SK-N-SH (cell line): Measurements from ENCODE around the gene MARCHF10. TPM values are rescaled to one million over a fixed set of nuclear protein-coding genes. Genes with fewer than 3 reads are reported as not detected.

ENCODE experiments used
- CTCF ChIA-PET: fragments of 300-600, 350-600 bp; formaldehyde crosslinking; extraction: SDS; loops from one replicate; lab custom pipeline; 2021; lab: Yijun Ruan, JAX
- POLR2A ChIA-PET: fragments of 350-600 bp; sonication (Branson Sonifier 250); formaldehyde crosslinking; extraction: SDS; loops from one replicate; lab custom pipeline; 2020; ENCODE audit warnings: antibody characterized with exemption, inconsistent platforms; lab: Yijun Ruan, JAX
- DNase-seq: peaks from one replicate; pipeline ENCODE4 v3.0.0; 2012
- H2AFZ ChIP-seq: fragments of 200-600 bp; sonication (generic); 2 replicates; pipeline ENCODE4 v1.8.1; 2016; ENCODE audit warnings: antibody characterized with exemption, mild to moderate bottlenecking, low read depth
- H3F3A ChIP-seq: fragments of 200-600 bp; sonication (generic); replicated peaks from 2 replicates; pipeline ENCODE3; 2016; ENCODE audit warnings: antibody characterized with exemption, mild to moderate bottlenecking; ENCODE audit not compliant: insufficient read depth
- H3K27ac ChIP-seq, 2 experiments: fragments of 200-500 bp in 1 of 2; fragments of 200-600 bp in 1 of 2; sonication (Bioruptor generic) in 1 of 2; sonication (generic), shearing (Covaris generic) in 1 of 2; 2 replicates each; pipeline versions ENCODE4 v1.5.1 to v1.6.1; 2014 to 2016; ENCODE audit warnings: low read depth in 2 of 2, inconsistent platforms in 1 of 2, low read length in 1 of 2, mild to moderate bottlenecking in 1 of 2, mixed read lengths in 1 of 2
- H3K27me3 ChIP-seq: fragments of 200-600 bp; sonication (generic), shearing (Covaris generic); 2 replicates; pipeline ENCODE4 v1.6.1; 2016; ENCODE audit warnings: mixed run types; ENCODE audit not compliant: insufficient read depth
- H3K36me3 ChIP-seq, 2 experiments: fragments of 200-500 bp in 1 of 2; fragments of 200-600 bp in 1 of 2; sonication (Bioruptor generic) in 1 of 2; sonication (generic) in 1 of 2; replicated peaks in 1 of 2; 2 replicates each; pipeline versions ENCODE3 to v1.5.1; 2014 to 2016; ENCODE audit warnings: low read length in 1 of 2, mild to moderate bottlenecking in 1 of 2; ENCODE audit not compliant: insufficient read depth in 2 of 2, control insufficient read depth in 1 of 2
- H3K4me1 ChIP-seq, 2 experiments: fragments of 200-500 bp in 1 of 2; fragments of 200-600 bp in 1 of 2; sonication (Bioruptor generic) in 1 of 2; sonication (generic), shearing (Covaris generic) in 1 of 2; 2 replicates each; pipeline versions ENCODE4 v1.5.1 to v1.6.1; 2014 to 2016; ENCODE audit warnings: low read depth in 1 of 2, low read length in 1 of 2, mixed run types in 1 of 2; ENCODE audit not compliant: insufficient read depth in 2 of 2, control insufficient read depth in 1 of 2
- H3K4me2 ChIP-seq: fragments of 200-600 bp; sonication (generic), shearing (Covaris generic); 2 replicates; pipeline ENCODE4 v1.6.1; 2017; ENCODE audit warnings: mixed run types
- H3K4me3 ChIP-seq, 2 experiments: fragments of 200-500 bp in 1 of 2; fragments of 200-600 bp in 1 of 2; sonication (Bioruptor generic) in 1 of 2; sonication (generic), shearing (Covaris generic) in 1 of 2; 2 replicates each; pipeline versions ENCODE4 v1.5.1 to v1.8.1; 2014 to 2016; ENCODE audit warnings: low read depth in 2 of 2, inconsistent platforms in 1 of 2, low read length in 1 of 2, mild to moderate bottlenecking in 1 of 2, mixed read lengths in 1 of 2, moderate library complexity in 1 of 2
- H3K79me2 ChIP-seq: fragments of 200-600 bp; sonication (generic); 2 replicates; pipeline ENCODE4 v1.8.1; 2017; ENCODE audit warnings: mild to moderate bottlenecking; ENCODE audit not compliant: insufficient read depth
- H3K9ac ChIP-seq: fragments of 200-600 bp; sonication (generic); 2 replicates; pipeline ENCODE4 v1.6.1; 2017; ENCODE audit warnings: mixed run types
- H3K9me2 ChIP-seq: fragments of 200-600 bp; sonication (generic); 2 replicates; pipeline ENCODE4 v1.6.1; 2017; ENCODE audit warnings: mixed run types
- H3K9me3 ChIP-seq: fragments of 200-600 bp; sonication (generic); 2 replicates; pipeline ENCODE4 v1.6.1; 2017; ENCODE audit warnings: mixed run types, mild to moderate bottlenecking, moderate library complexity
- H4K20me1 ChIP-seq: fragments of 200-600 bp; sonication (generic); 2 replicates; pipeline ENCODE4 v1.6.1; 2017; ENCODE audit warnings: mild to moderate bottlenecking, mixed run types; ENCODE audit not compliant: insufficient read depth
- CHD2 ChIP-seq: fragments of 150-350 bp; IDR thresholded peaks from 2 replicates; pipeline ENCODE4 v1.6.1; 2018; ENCODE audit warnings: low read length; ENCODE audit not compliant: partially characterized antibody
- EP300 ChIP-seq, 2 experiments: IDR thresholded peaks; 2 replicates each; pipeline versions ENCODE4 v1.4.0 to v1.6.1; 2012; ENCODE audit warnings: borderline replicate concordance in 1 of 2, low read depth in 1 of 2, low read length in 1 of 2
- EZH2phosphoT487 ChIP-seq: fragments of 200-600 bp; sonication (generic); IDR thresholded peaks from 2 replicates; pipeline ENCODE4 v1.6.1; 2017; ENCODE audit warnings: low read depth, mixed run types, mild to moderate bottlenecking, antibody characterized with exemption, moderate library complexity, borderline replicate concordance
- FOSL2 ChIP-seq: IDR thresholded peaks from 2 replicates; pipeline ENCODE4 v1.4.0; 2012; ENCODE audit warnings: low read depth, mild to moderate bottlenecking, moderate library complexity, borderline replicate concordance
- FOXJ3 ChIP-seq: sonication (generic); formaldehyde crosslinking; IDR thresholded peaks from 2 replicates; pipeline ENCODE4 v1.5.1; 2020; ENCODE audit warnings: mild to moderate bottlenecking, missing genetic modification reagents
- FOXM1 ChIP-seq: IDR thresholded peaks from 2 replicates; pipeline ENCODE4 v1.4.0; 2012; ENCODE audit warnings: low read depth, mild to moderate bottlenecking
- GABPA ChIP-seq: IDR thresholded peaks from 2 replicates; pipeline ENCODE4 v1.4.0; 2012; ENCODE audit warnings: low read depth, mild to moderate bottlenecking
- GATA2 ChIP-seq: sonication (generic); formaldehyde crosslinking; IDR thresholded peaks from 2 replicates; pipeline ENCODE4 v1.5.0; 2020; ENCODE audit warnings: mild to moderate bottlenecking, missing genetic modification reagents
- JUND ChIP-seq: IDR thresholded peaks from 2 replicates; pipeline ENCODE4 v1.4.0; 2012
- MEF2A ChIP-seq: IDR thresholded peaks from 2 replicates; pipeline ENCODE4 v1.4.0; 2012; ENCODE audit warnings: low read depth, borderline replicate concordance
- MXI1 ChIP-seq: IDR thresholded peaks from 2 replicates; pipeline ENCODE4 v1.6.1; 2012; ENCODE audit warnings: mild to moderate bottlenecking, low read depth, low read length, improper control_type of control experiment
- NFIC ChIP-seq: IDR thresholded peaks from 2 replicates; pipeline ENCODE4 v1.4.0; 2012; ENCODE audit warnings: borderline replicate concordance
- NRF1 ChIP-seq: IDR thresholded peaks from 2 replicates; pipeline ENCODE4 v1.6.1; 2012; ENCODE audit warnings: low read depth, mild to moderate bottlenecking, low read length
- PBX3 ChIP-seq: IDR thresholded peaks from 2 replicates; pipeline ENCODE4; 2012
- POLR2AphosphoS5 ChIP-seq: IDR thresholded peaks from 2 replicates; pipeline ENCODE4 v1.6.1; 2012; ENCODE audit warnings: low read depth, low read length
- RAD21 ChIP-seq: IDR thresholded peaks from 2 replicates; pipeline ENCODE4 v1.6.1; 2012; ENCODE audit warnings: mild to moderate bottlenecking, low read length
- RXRA ChIP-seq: IDR thresholded peaks from 2 replicates; pipeline ENCODE4 v1.4.0; 2012; ENCODE audit warnings: low read depth, mild to moderate bottlenecking, borderline replicate concordance
- SIN3A ChIP-seq: IDR thresholded peaks from 2 replicates; pipeline ENCODE4 v1.6.1; 2012; ENCODE audit warnings: low read depth, mild to moderate bottlenecking, low read length, moderate library complexity, borderline replicate concordance
- SMC3 ChIP-seq: IDR thresholded peaks from 2 replicates; pipeline ENCODE4 v1.6.1; 2012; ENCODE audit warnings: low read depth, low read length, improper control_type of control experiment
- TAF1 ChIP-seq: IDR thresholded peaks from 2 replicates; pipeline ENCODE4 v1.6.1; 2012; ENCODE audit warnings: low read depth, mild to moderate bottlenecking, low read length, moderate library complexity, borderline replicate concordance
- TEAD4 ChIP-seq: IDR thresholded peaks from 2 replicates; pipeline ENCODE4 v1.4.0; 2012; ENCODE audit warnings: mild to moderate bottlenecking, borderline replicate concordance; ENCODE audit not compliant: insufficient read depth
- YY1 ChIP-seq: IDR thresholded peaks from 2 replicates; pipeline ENCODE4 v1.4.0; 2012; ENCODE audit warnings: low read depth, mild to moderate bottlenecking
- ZBTB33 ChIP-seq: IDR thresholded peaks from 2 replicates; pipeline ENCODE4 v1.4.0; 2012; ENCODE audit warnings: low read depth, borderline replicate concordance
- WGBS: methylation state at CpG from one replicate; pipeline ENCODE4 v1.1.6; 2017; ENCODE audit warnings: low lambda C conversion rate; 5-methylcytosine and 5-hydroxymethylcytosine counted together
- polyA plus RNA-seq, 3 experiments: library from polyadenylated mRNA; depleted of rRNA; stranded (reverse); fragments of >200 nt; gene quantifications; 2 replicates each; pipeline ENCODE4 v1.2.3, GENCODE V29; 2012

Gene MARCHF10
- polyA plus RNA-seq, 1 of the 3 experiments (the other 2 are of a cell fraction): 0.16 TPM

GRCh38 chr17:62717889-62718288, 90.2 kb downstream of the MARCHF10 start:
- ChIA-PET POLR2A (no interaction called here), CTCF (interaction anchor here (5.4 kb wide), 1 partner anchor 13 kb away, joined by 24 read pairs; no protein-coding TSS in a partner anchor)
- H3K9me3 ChIP-seq: 0 out of 2 replicates have a peak, but pooled peaks cover 5% of the 10 kb centered on the region
- peak overlapping the region; percentile 68 to 78; a peak in 2 of 4 replicates for H3K27ac ChIP-seq
- H3K9ac ChIP-seq: no peak overlapping the region
- no peaks in the 10 kb centered on the region for H3K9me2 ChIP-seq
- H3K36me3 ChIP-seq: peaks cover 0 to 7% of the 10 kb centered on the region in 2 experiments
- DNase-seq: no peak
- WGBS: 92% methylated on average over 8 of the region's 8 CpGs
- H3F3A ChIP-seq: peaks cover 6% of the 10 kb centered on the region
- TF ChIP-seq GABPA (no peak), RXRA (no peak), TEAD4 (no peak), SIN3A (no peak), EZH2phosphoT487 (no peak), CHD2 (no peak), FOXJ3 (CRISPR knock-in tag) (no peak), MXI1 (no peak), ZBTB33 (no peak), PBX3 (no peak), NFIC (no peak), FOSL2 (no peak), GATA2 (CRISPR knock-in tag) (no peak), NRF1 (no peak), TAF1 (no peak)
- no peaks in the 10 kb centered on the region for H3K27me3 ChIP-seq
- H3K4me1 ChIP-seq: peaks cover 4 to 11% of the 10 kb centered on the region in 2 experiments; a peak in 3 of 4 replicates
- H2AFZ ChIP-seq: no peak overlapping the region
- no peak overlapping the region for H3K4me3 ChIP-seq
- 0 out of 2 replicates have a peak overlapping the region, but pooled peaks have one; percentile 28 for H3K4me2 ChIP-seq
- H3K79me2 ChIP-seq: no peaks in the 10 kb centered on the region
- no peaks in the 10 kb centered on the region for H4K20me1 ChIP-seq

GRCh38 chr17:62717589-62717855, 90.6 kb downstream of the MARCHF10 start:
- H3K79me2 ChIP-seq: no peaks in the 10 kb centered on the region
- ChIA-PET CTCF (interaction anchor here (5.4 kb wide), 1 partner anchor 12 kb away, joined by 24 read pairs; no protein-coding TSS in a partner anchor), POLR2A (no interaction called here)
- H3K4me3 ChIP-seq: no peak overlapping the region
- WGBS: 97% methylated on average over 6 of the region's 6 CpGs
- H2AFZ ChIP-seq: no peak overlapping the region
- no peaks in the 10 kb centered on the region for H3K27me3 ChIP-seq
- H3K9me3 ChIP-seq: 0 out of 2 replicates have a peak, but pooled peaks cover 5% of the 10 kb centered on the region
- TF ChIP-seq ZBTB33 (no peak), YY1 (no peak), FOXJ3 (CRISPR knock-in tag) (no peak), MEF2A (no peak), SMC3 (no peak), FOSL2 (no peak), EP300 (IDR thresholded peaks at IDR 0.05; ENCODE audit: borderline replicate concordance in 1 of 2, low read depth in 1 of 2, low read length in 1 of 2) (no peak), MXI1 (no peak), CHD2 (no peak), GATA2 (CRISPR knock-in tag) (no peak), JUND (no peak), POLR2AphosphoS5 (no peak), FOXM1 (no peak), NRF1 (no peak), RAD21 (no peak)
- H4K20me1 ChIP-seq: no peaks in the 10 kb centered on the region
- H3K9me2 ChIP-seq: no peaks in the 10 kb centered on the region
- peaks cover 6% of the 10 kb centered on the region for H3F3A ChIP-seq
- peaks cover 4 to 11% of the 10 kb centered on the region in 2 experiments; a peak in 3 of 4 replicates for H3K4me1 ChIP-seq
- H3K27ac ChIP-seq: no peak overlapping the region
- DNase-seq: no peak
- peaks cover 0 to 7% of the 10 kb centered on the region in 2 experiments for H3K36me3 ChIP-seq
- H3K4me2 ChIP-seq: no peak overlapping the region
- no peak overlapping the region for H3K9ac ChIP-seq
